A673 (cell line): Measurements from ENCODE around the gene KDM4F. TPM values are rescaled to one million over a fixed set of nuclear protein-coding genes. Genes with fewer than 3 reads are reported as not detected.

Experiments
- BruUV-seq: library from RNA; stranded (reverse); fragments of 400-500 nt; replicated peaks from 2 replicates; lab custom pipeline; 2021; lab: Mats Ljungman, UMichigan
- CTCF ChIA-PET: fragments of 300-600 bp; sonication (Branson Sonifier 250); formaldehyde crosslinking; loops from one replicate; lab custom pipeline; 2022; ENCODE audit warnings: antibody characterized with exemption; lab: Charles Lee
- POLR2A ChIA-PET: fragments of 300-600 bp; sonication (Branson Sonifier 250); formaldehyde crosslinking; loops from one replicate; lab custom pipeline; 2022; ENCODE audit warnings: antibody characterized with exemption; ENCODE audit not compliant: low non-redundant PET; lab: Charles Lee
- DNase-seq: peaks from one replicate; pipeline ENCODE4 v3.0.0-alpha.2; 2015; ENCODE audit warnings: low spot score
- H3K27ac ChIP-seq: fragments of 200-600 bp; sonication (generic); 2 replicates; pipeline ENCODE4 v1.5.1; 2016; ENCODE audit warnings: mixed run types, low read depth, mild to moderate bottlenecking, mixed read lengths, antibody characterized with exemption, low read length; ENCODE audit not compliant: poor library complexity, severe bottlenecking
- H3K27me3 ChIP-seq: fragments of 200-600 bp; sonication (generic); replicated peaks from 2 replicates; pipeline ENCODE4 v1.6.1; 2017; ENCODE audit warnings: mixed run types, low read depth, mild to moderate bottlenecking, mixed read lengths, antibody characterized with exemption, low read length; ENCODE audit not compliant: insufficient read depth, poor library complexity
- H3K36me3 ChIP-seq: fragments of 200-600 bp; sonication (generic); 2 replicates; pipeline ENCODE4 v1.6.1; 2016; ENCODE audit warnings: mixed run types, mild to moderate bottlenecking, mixed read lengths, antibody characterized with exemption, low read length; ENCODE audit not compliant: insufficient read depth, poor library complexity, severe bottlenecking
- H3K4me1 ChIP-seq: fragments of 200-600 bp; sonication (generic); 2 replicates; pipeline ENCODE4 v1.6.1; 2017; ENCODE audit warnings: mixed run types, mild to moderate bottlenecking, mixed read lengths, antibody characterized with exemption, low read length; ENCODE audit not compliant: insufficient read depth, poor library complexity, severe bottlenecking
- H3K4me3 ChIP-seq: fragments of 200-600 bp; sonication (generic); 2 replicates; pipeline ENCODE4 v1.5.1; 2016; ENCODE audit warnings: low read depth, mixed run types, mild to moderate bottlenecking, mixed read lengths, low read length; ENCODE audit not compliant: poor library complexity, severe bottlenecking
- H3K9me3 ChIP-seq: fragments of 200-600 bp; sonication (generic); 2 replicates; pipeline ENCODE4 v1.6.1; 2016; ENCODE audit warnings: mixed run types, low read depth, mild to moderate bottlenecking, mixed read lengths, antibody characterized with exemption, low read length; ENCODE audit not compliant: poor library complexity, severe bottlenecking
- EZH2 ChIP-seq: fragments of 200-600 bp; sonication (generic); IDR thresholded peaks from 2 replicates; pipeline ENCODE4 v1.6.1; 2017; ENCODE audit warnings: borderline replicate concordance, low read depth, mild to moderate bottlenecking, mixed read lengths, antibody characterized with exemption, low read length; ENCODE audit not compliant: poor library complexity, severe bottlenecking
- intact Hi-C: fragments of 100-400 bp; cut with micrococcal nuclease; formaldehyde crosslinking; loops from one replicate; pipeline ENCODE4 v1.10.0; 2022; ENCODE audit not compliant: unreplicated experiment
- total RNA-seq: library from RNA; stranded (reverse); gene quantifications from 2 replicates; pipeline ENCODE4 v1.2.3, GENCODE V29; 2021
- TF ChIP-seq, protein P1 (sequence below): fragments of 300-800, 200-600 bp; sonication (generic); conservative IDR thresholded peaks from 2 replicates; pipeline ENCODE4 v1.5.1; 2017; ENCODE audit warnings: low read depth, mild to moderate bottlenecking, antibody characterized with exemption, low read length, moderate library complexity, mixed read lengths

The KDM4F gene
- total RNA-seq, 1 experiment from 2014 or later, result not detected

GRCh38 chr11:95059046-95059445 lies 9.8 kb downstream of the KDM4F start:
- TF ChIP-seq, protein P1, sequence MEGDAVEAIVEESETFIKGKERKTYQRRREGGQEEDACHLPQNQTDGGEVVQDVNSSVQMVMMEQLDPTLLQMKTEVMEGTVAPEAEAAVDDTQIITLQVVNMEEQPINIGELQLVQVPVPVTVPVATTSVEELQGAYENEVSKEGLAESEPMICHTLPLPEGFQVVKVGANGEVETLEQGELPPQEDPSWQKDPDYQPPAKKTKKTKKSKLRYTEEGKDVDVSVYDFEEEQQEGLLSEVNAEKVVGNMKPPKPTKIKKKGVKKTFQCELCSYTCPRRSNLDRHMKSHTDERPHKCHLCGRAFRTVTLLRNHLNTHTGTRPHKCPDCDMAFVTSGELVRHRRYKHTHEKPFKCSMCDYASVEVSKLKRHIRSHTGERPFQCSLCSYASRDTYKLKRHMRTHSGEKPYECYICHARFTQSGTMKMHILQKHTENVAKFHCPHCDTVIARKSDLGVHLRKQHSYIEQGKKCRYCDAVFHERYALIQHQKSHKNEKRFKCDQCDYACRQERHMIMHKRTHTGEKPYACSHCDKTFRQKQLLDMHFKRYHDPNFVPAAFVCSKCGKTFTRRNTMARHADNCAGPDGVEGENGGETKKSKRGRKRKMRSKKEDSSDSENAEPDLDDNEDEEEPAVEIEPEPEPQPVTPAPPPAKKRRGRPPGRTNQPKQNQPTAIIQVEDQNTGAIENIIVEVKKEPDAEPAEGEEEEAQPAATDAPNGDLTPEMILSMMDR, result no peak
- no peak for TF ChIP-seq EZH2

DNA sequence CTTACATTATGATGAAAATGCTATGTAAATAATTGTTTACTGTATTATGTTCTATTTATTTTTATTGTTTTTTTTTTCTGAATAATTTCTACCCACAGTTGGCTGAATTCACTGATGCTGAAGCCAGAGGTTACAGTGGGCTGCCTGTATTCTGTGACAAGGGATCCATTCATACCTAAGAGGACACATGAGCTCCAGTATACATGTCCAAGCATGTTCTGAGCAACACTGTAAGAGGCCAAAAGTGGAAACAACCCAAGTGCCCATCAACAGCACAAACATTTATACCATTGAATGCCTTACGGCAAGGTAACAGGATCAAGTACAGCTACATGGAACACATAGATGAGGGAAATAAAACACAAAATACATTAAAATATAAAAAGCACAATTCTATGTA lies 16.1 kb downstream of the KDM4F start:
- POLR2A ChIA-PET, result no interaction called here
- TF ChIP-seq EZH2, result no peak
- TF ChIP-seq, protein P1, result no peak
- CTCF ChIA-PET, result no interaction called here
- BruUV-seq, result no TSS peak
- peaks cover 8% of the 10 kb centered on the region for H3K27me3 ChIP-seq
- no peak overlapping the region for H3K4me3 ChIP-seq
- no peak overlapping the region for H3K27ac ChIP-seq
- peaks cover 9% of the 10 kb centered on the region for H3K4me1 ChIP-seq
- intact Hi-C loops, result loop anchor here (5.0 to 10.0 kb wide), 2 partner anchors 291 to 1362 kb away; no protein-coding TSS in a partner anchor
- no peaks in the 10 kb centered on the region for H3K9me3 ChIP-seq
- no peaks in the 10 kb centered on the region for H3K36me3 ChIP-seq
- no peak for DNase-seq

More at GRCh38 chr11:95059046-95059445, 9.8 kb downstream of the KDM4F start:
- H3K4me3 ChIP-seq, result no peak overlapping the region
- H3K4me1 ChIP-seq, result no peaks in the 10 kb centered on the region
- intact Hi-C loops, result no loop called here
- no peaks in the 10 kb centered on the region for H3K36me3 ChIP-seq
- no peak for DNase-seq
- no peak overlapping the region for H3K27ac ChIP-seq
- ChIA-PET POLR2A (no interaction called here), CTCF (no interaction called here)
- BruUV-seq, result no TSS peak
- peaks cover 8% of the 10 kb centered on the region for H3K27me3 ChIP-seq
- H3K9me3 ChIP-seq, result no peaks in the 10 kb centered on the region

- Histone ChIP-seq H3K4me3 (peak within 1 kb of the TSS; percentile 68), H3K27me3 (peaks cover under 1% of the 10 kb centered on the region), H3K9me3 (no peaks in the 10 kb centered on the region), H3K4me1 (peaks cover 9% of the 10 kb centered on the region), H3K36me3 (no peaks in the 10 kb centered on the region), H3K27ac (peak within 1 kb of the TSS; percentile 86)
- TF ChIP-seq, protein P1, result no peak
- no peak for TF ChIP-seq EZH2
- BruUV-seq, result no TSS peak
- POLR2A ChIA-PET, result no interaction called here
- intact Hi-C loops, result loop anchor here (5.0 to 10.0 kb wide), 2 partner anchors 292 to 1361 kb away; no protein-coding TSS in a partner anchor
- DNase-seq, result no peak
- CTCF ChIA-PET, result interaction anchor here (0.6 to 2.0 kb wide), 9 partner anchors 12 to 638 kb away, joined by 3 to 10 read pairs (median 5); partner anchors contain the start of genes CWC15, ENDOD1 and KDM4D
Observed at GRCh38 chr11:95066716-95067038, 17.5 kb downstream of the KDM4F start, which contains the start of gene SRSF8. TSS of gene SRSF8 (plus strand) at chr11:95066919. CDS start at chr11:95067227, 308 bp downstream.
